HG02870 (cell line): ENCODE measurements around the gene C8A.

Experiments
- ATAC-seq: cut with Tn5 transposase; IDR thresholded peaks from one replicate; pipeline ENCODE4 v1.9.1; 2021; ENCODE audit warnings: mild to moderate bottlenecking, moderate library complexity; ENCODE audit not compliant: unreplicated experiment

C8A gene

GRCh38 chr1:56923201-56923600 lies 68.6 kb downstream of the C8A start:
- ATAC-seq: no peak

- no peak for ATAC-seq
These were observed 69.5 kb downstream of the C8A start for GRCh38 chr1:56924116-56924515.

GRCh38 chr1:56925193-56925592 lies 70.6 kb downstream of the C8A start:
- no peak for ATAC-seq

- ATAC-seq: no peak
These were observed 72.6 kb downstream of the C8A start for GRCh38 chr1:56927171-56927570.

- ATAC-seq: no peak
These were observed 73.4 kb downstream of the C8A start for GRCh38 chr1:56927986-56928385.

- no peak for ATAC-seq
These were observed 74.9 kb downstream of the C8A start for GRCh38 chr1:56929492-56929891.

GRCh38 chr1:56931211-56931610 lies 76.6 kb downstream of the C8A start:
- no peak for ATAC-seq

- ATAC-seq: no peak
These were observed 77.1 kb downstream of the C8A start for GRCh38 chr1:56931686-56932085.

GRCh38 chr1:56933161-56933560 lies 78.6 kb downstream of the C8A start:
- no peak for ATAC-seq

- ATAC-seq: no peak
These were observed 79.0 kb downstream of the C8A start for GRCh38 chr1:56933606-56934005.

- no peak for ATAC-seq
These were observed 79.9 kb downstream of the C8A start for GRCh38 chr1:56934430-56935060.

- ATAC-seq: no peak
These were observed 84.0 kb downstream of the C8A start for GRCh38 chr1:56938646-56939045.

GRCh38 chr1:56939209-56939608 lies 84.6 kb downstream of the C8A start:
- ATAC-seq: no peak

GRCh38 chr1:56940039-56940438 lies 85.4 kb downstream of the C8A start:
- ATAC-seq: no peak

GRCh38 chr1:56948403-56949023 lies 93.9 kb downstream of the C8A start:
- no peak for ATAC-seq

- ATAC-seq: no peak
These were observed 97.9 kb downstream of the C8A start for GRCh38 chr1:56952501-56952900.

GRCh38 chr1:56953386-56953785 lies 98.8 kb downstream of the C8A start:
- ATAC-seq: no peak

GRCh38 chr1:56954664-56955063 lies 100.1 kb downstream of the C8A start:
- no peak for ATAC-seq

GRCh38 chr1:56957931-56958330 lies 103.3 kb downstream of the C8A start:
- ATAC-seq: no peak

- ATAC-seq: no peak
These were observed 103.9 kb downstream of the C8A start for GRCh38 chr1:56958526-56958925.

GRCh38 chr1:56961426-56961825 lies 106.8 kb downstream of the C8A start:
- ATAC-seq: no peak

GRCh38 chr1:56963667-56964066 lies 109.1 kb downstream of the C8A start:
- ATAC-seq: no peak
